Kidney (tissue), 14 donors: Measurements from ENCODE around the gene DUSP5. TPM values are rescaled to one million over a fixed set of nuclear protein-coding genes. Genes with fewer than 3 reads are reported as not detected.
A peak's percentile ranks its signal among the peaks of the same experiment; 100 is the strongest.

ENCODE experiments used
- DNase-seq, 5 donors: peaks; one replicate each; pipeline ENCODE4 v3.0.0-alpha.2; 2013 to 2020
- FAIRE-seq: peaks from 2 replicates; lab custom pipeline; 2012; peaks lifted over from hg19 to GRCh38; lab: Jason Lieb, UNC
- H3K27ac ChIP-seq, 2 donors: one replicate each; pipeline ENCODE4 v1.7.0; 2013; ENCODE audit warnings: low read depth in 2 of 2, low read length in 2 of 2, inconsistent platforms in 1 of 2
- H3K27me3 ChIP-seq: one replicate; pipeline ENCODE4 v1.7.1; 2013; ENCODE audit warnings: low read length, inconsistent platforms; ENCODE audit not compliant: control insufficient read depth, insufficient read depth
- H3K36me3 ChIP-seq, 3 donors: one replicate each; pipeline versions ENCODE4 v1.7.0 to v1.7.1; 2013; ENCODE audit warnings: low read length in 3 of 3, control low read depth in 1 of 3, inconsistent platforms in 1 of 3; ENCODE audit not compliant: insufficient read depth in 3 of 3, control insufficient read depth in 2 of 3
- H3K4me1 ChIP-seq, 3 donors: one replicate each; pipeline versions ENCODE4 v1.7.0 to v1.7.1; 2013; ENCODE audit warnings: low read length in 3 of 3, inconsistent platforms in 1 of 3, low read depth in 1 of 3; ENCODE audit not compliant: control insufficient read depth in 2 of 3, insufficient read depth in 2 of 3
- H3K4me3 ChIP-seq, 3 donors: one replicate each; pipeline versions ENCODE4 v1.7.0 to v1.8.1; 2013; ENCODE audit warnings: low read length in 3 of 3, control low read depth in 1 of 3, inconsistent platforms in 1 of 3
- H3K9ac ChIP-seq, 3 donors: one replicate each; pipeline versions ENCODE4 v1.7.0 to v1.7.1; 2013; ENCODE audit warnings: low read length in 3 of 3, control low read depth in 1 of 3, inconsistent platforms in 1 of 3
- H3K9me3 ChIP-seq, 3 donors: one replicate each; pipeline versions ENCODE4 v1.7.0 to v1.7.1; 2013; ENCODE audit warnings: low read length in 3 of 3, control low read depth in 1 of 3, inconsistent platforms in 1 of 3; ENCODE audit not compliant: control insufficient read depth in 2 of 3, insufficient read depth in 1 of 3
- CTCF ChIP-seq: IDR thresholded peaks from 3 replicates; pipeline ENCODE4 v1.5.1; 2012; ENCODE audit warnings: mild to moderate bottlenecking, moderate library complexity, borderline replicate concordance; ENCODE audit not compliant: insufficient read depth; ENCODE audit errors: extremely low read depth
- intact Hi-C: fragments of 100-400 bp; cut with DNase I; formaldehyde crosslinking; loops from one replicate; pipeline ENCODE4 v1.11.1; 2022
- polyA plus RNA-seq: library from polyadenylated mRNA; stranded (reverse); fragments of 350-450 nt; fragmentation: Illumina TruSeq; extraction: RNeasy Lipid Tissue Mini Kit (QIAGEN cat#74804); gene quantifications from one replicate; pipeline ENCODE4 v1.2.3, GENCODE V29; 2014; ENCODE audit warnings: low read depth, low replicate concordance; ENCODE audit not compliant: insufficient read depth
- total RNA-seq: library from RNA; stranded (reverse); fragmentation: NEBNext Ultra II Directional; extraction: Animal tissue kit (Norgen Biotek cat#: 25700); gene quantifications from one replicate; pipeline ENCODE4 v1.2.1, GENCODE V29; 2021
- donor health status: control.
- donor health status: control.
- donor health status: control.
- donor health status: control.
- donor health status: control.
- donor health status: DM: yes; HTN: yes; CAD: no.
- donor health status: Normal renal cell carcinoma (clear cell type).

Gene DUSP5
- total and polyA plus RNA-seq, 2 donors from 2014 or later = 9.0 to 23.7 TPM

DNA sequence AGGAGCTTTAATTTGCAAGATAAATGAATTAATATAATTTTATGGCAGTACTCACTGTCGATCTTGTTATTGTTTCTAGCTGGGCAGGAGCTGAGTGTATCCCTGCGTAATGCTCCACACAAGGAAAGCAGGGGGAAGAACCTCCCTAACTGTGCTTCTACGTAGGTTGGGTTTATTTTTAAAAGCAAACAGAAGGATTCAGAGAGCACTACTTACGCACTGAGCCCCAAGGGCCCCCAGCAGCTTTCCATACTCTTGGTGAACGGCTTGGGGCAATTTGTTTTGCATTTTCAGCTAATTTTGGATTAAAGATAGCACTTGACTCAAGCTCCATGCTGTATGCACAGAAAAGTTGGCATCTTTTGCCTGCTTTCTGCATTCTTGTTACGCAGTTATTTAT, 9.6 kb downstream of the DUSP5 start:
- Histone ChIP-seq H3K9me3 (no peaks in the 10 kb centered on the region), H3K4me3 (no peak overlapping the region), H3K9ac (no peak overlapping the region), H3K4me1 (peaks cover 0 to 14% (median 11%) of the 10 kb centered on the region in 3 donors), H3K36me3 (peaks cover 0 to 7% (median 0%) of the 10 kb centered on the region in 3 donors), H3K27ac (no peak overlapping the region), H3K27me3 (no peaks in the 10 kb centered on the region)
- intact Hi-C loops = no loop called here
- DNase-seq (no peak), FAIRE-seq (no peak)
- TF ChIP-seq CTCF = no peak

GRCh38 chr10:110508159-110508788, 10.6 kb downstream of the DUSP5 start:
- Histone ChIP-seq H3K27me3 (no peaks in the 10 kb centered on the region), H3K9ac (no peak overlapping the region), H3K9me3 (no peaks in the 10 kb centered on the region), H3K4me3 (no peak overlapping the region), H3K27ac (no peak overlapping the region), H3K36me3 (peaks cover 0 to 7% (median 0%) of the 10 kb centered on the region in 3 donors), H3K4me1 (peaks cover 0 to 11% (median 7%) of the 10 kb centered on the region in 3 donors)
- intact Hi-C loops = no loop called here
- no peak for DNase-seq
- no peak for FAIRE-seq
- no peak for TF ChIP-seq CTCF

- Histone ChIP-seq H3K4me3 (no peak overlapping the region), H3K4me1 (peaks cover 0 to 11% (median 7%) of the 10 kb centered on the region in 3 donors), H3K9ac (no peak overlapping the region), H3K9me3 (no peaks in the 10 kb centered on the region), H3K36me3 (peaks cover 0 to 7% (median 0%) of the 10 kb centered on the region in 3 donors), H3K27ac (peak overlapping the region in 1 of 2 donors; percentile 10), H3K27me3 (no peaks in the 10 kb centered on the region)
- intact Hi-C loops = no loop called here
- DNase-seq (no peak), FAIRE-seq (no peak)
- TF ChIP-seq CTCF = no peak
Observed at GRCh38 chr10:110508806-110509544, 11.3 kb downstream of the DUSP5 start.
